WTC11 (cell line): ENCODE results near the gene KIAA1671. TPM values are rescaled to one million over a fixed set of nuclear protein-coding genes. Genes with fewer than 3 reads are reported as not detected.

Experiments
- ATAC-seq: fragments of 200-7000 bp; cut with Tn5 transposase; 2 replicates; pipeline ENCODE4 v1.10.0; 2021; ENCODE audit warnings: mild to moderate bottlenecking, moderate library complexity
- CTCF ChIA-PET: fragments of 300-600 bp; sonication (Branson Sonifier 250); formaldehyde crosslinking; loops from one replicate; lab custom pipeline; 2021; ENCODE audit warnings: antibody characterized with exemption; lab: Charles Lee
- POLR2A ChIA-PET: fragments of 350-600 bp; sonication (Branson Sonifier 250); formaldehyde crosslinking; loops from one replicate; lab custom pipeline; 2021; ENCODE audit warnings: antibody characterized with exemption; lab: Charles Lee
- DNase-seq: peaks from one replicate; pipeline ENCODE4 v3.0.0; 2021; ENCODE audit warnings: low spot score
- H3K27ac Mint-ChIP-seq: 2 replicates; pipeline ENCODE4 v1.8.0; 2021; ENCODE audit warnings: mixed read lengths
- H3K27me3 Mint-ChIP-seq: 2 replicates; pipeline ENCODE4 v1.8.0; 2021; ENCODE audit warnings: low read depth, mild to moderate bottlenecking, moderate library complexity, mixed read lengths
- H3K36me3 Mint-ChIP-seq: 2 replicates; pipeline ENCODE4 v1.8.0; 2021; ENCODE audit warnings: mixed read lengths
- H3K4me1 Mint-ChIP-seq: 2 replicates; pipeline ENCODE4 v1.8.0; 2022; ENCODE audit warnings: mixed read lengths
- H3K4me3 Mint-ChIP-seq: 2 replicates; pipeline ENCODE4 v1.8.0; 2021; ENCODE audit warnings: mild to moderate bottlenecking, moderate library complexity, mixed read lengths
- H3K9me3 Mint-ChIP-seq: 2 replicates; pipeline ENCODE4 v1.8.0; 2021; ENCODE audit warnings: mixed read lengths
- AFF4 ChIP-seq: sonication (generic); formaldehyde crosslinking; IDR thresholded peaks from 2 replicates; pipeline ENCODE4 v1.8.1; 2023; ENCODE audit warnings: mild to moderate bottlenecking, missing genetic modification reagents, borderline replicate concordance
- CREB1 ChIP-seq: sonication (generic); formaldehyde crosslinking; IDR thresholded peaks from 2 replicates; pipeline ENCODE4 v1.8.0; 2023; ENCODE audit warnings: mild to moderate bottlenecking, missing genetic modification reagents
- CREM ChIP-seq: sonication (generic); formaldehyde crosslinking; IDR thresholded peaks from 2 replicates; pipeline ENCODE4 v1.8.1; 2022; ENCODE audit warnings: mild to moderate bottlenecking, missing genetic modification reagents, moderate library complexity
- FOXJ3 ChIP-seq: sonication (generic); formaldehyde crosslinking; IDR thresholded peaks from 2 replicates; pipeline ENCODE4 v1.9.0; 2021; ENCODE audit warnings: missing genetic modification reagents, mild to moderate bottlenecking, borderline replicate concordance
- FOXK1 ChIP-seq: sonication (generic); formaldehyde crosslinking; IDR thresholded peaks from 2 replicates; pipeline ENCODE4 v1.8.0; 2022; ENCODE audit warnings: mild to moderate bottlenecking, moderate library complexity, missing genetic modification reagents
- FOXP4 ChIP-seq: sonication (generic); formaldehyde crosslinking; IDR thresholded peaks from 2 replicates; pipeline ENCODE4 v1.8.0; 2022; ENCODE audit warnings: mild to moderate bottlenecking, missing genetic modification reagents
- HMGA2 ChIP-seq: fragments of 250-450 bp; sonication (Bioruptor Pico); IDR thresholded peaks from 2 replicates; pipeline ENCODE4 v1.4.0; 2021; ENCODE audit warnings: mild to moderate bottlenecking, moderate library complexity
- IRF2 ChIP-seq: sonication (generic); formaldehyde crosslinking; IDR thresholded peaks from 2 replicates; pipeline ENCODE4 v1.8.0; 2022; ENCODE audit warnings: low read depth, missing genetic modification reagents, borderline replicate concordance
- KAT7 ChIP-seq: sonication (generic); formaldehyde crosslinking; IDR thresholded peaks from 2 replicates; pipeline ENCODE4 v1.8.1; 2023; ENCODE audit warnings: missing genetic modification reagents, mild to moderate bottlenecking, borderline replicate concordance
- MAX ChIP-seq: sonication (generic); formaldehyde crosslinking; IDR thresholded peaks from 2 replicates; pipeline ENCODE4 v1.8.0; 2022; ENCODE audit warnings: mild to moderate bottlenecking, missing genetic modification reagents
- MYBL2 ChIP-seq: sonication (generic); formaldehyde crosslinking; IDR thresholded peaks from 2 replicates; pipeline ENCODE4 v1.8.1; 2023; ENCODE audit warnings: mild to moderate bottlenecking, moderate library complexity, missing genetic modification reagents
- RORB ChIP-seq: fragments of 250-450 bp; sonication (Bioruptor Pico); IDR thresholded peaks from 2 replicates; pipeline ENCODE4 v1.9.0; 2021; ENCODE audit warnings: mild to moderate bottlenecking
- TCF7 ChIP-seq: sonication (generic); formaldehyde crosslinking; IDR thresholded peaks from 2 replicates; pipeline ENCODE4 v1.8.0; 2022; ENCODE audit warnings: mild to moderate bottlenecking, low read depth, missing genetic modification reagents, moderate library complexity
- TEAD1 ChIP-seq: sonication (generic); formaldehyde crosslinking; IDR thresholded peaks from 2 replicates; pipeline ENCODE4 v1.8.0; 2022; ENCODE audit warnings: mild to moderate bottlenecking, missing genetic modification reagents
- TP53 ChIP-seq: sonication (generic); formaldehyde crosslinking; IDR thresholded peaks from 2 replicates; pipeline ENCODE4 v1.8.1; 2023; ENCODE audit warnings: mild to moderate bottlenecking, missing genetic modification reagents
- ZNF416 ChIP-seq: fragments of 250-450 bp; sonication (Bioruptor Pico); IDR thresholded peaks from 2 replicates; pipeline ENCODE4 v1.9.0; 2021; ENCODE audit warnings: mild to moderate bottlenecking, inconsistent platforms
- ZNF423 ChIP-seq: fragments of 250-450 bp; sonication (Bioruptor Pico); IDR thresholded peaks from 2 replicates; pipeline ENCODE4 v2.1.2; 2022; ENCODE audit warnings: mild to moderate bottlenecking, moderate library complexity
- ZNF425 ChIP-seq: fragments of 250-450 bp; sonication (Bioruptor Pico); conservative IDR thresholded peaks from 2 replicates; pipeline ENCODE4 v1.9.0; 2021; ENCODE audit warnings: mild to moderate bottlenecking
- total RNA-seq: library from RNA; stranded (reverse); gene quantifications from 3 replicates; pipeline ENCODE4 v1.2.3, GENCODE V29; 2021
- TF ChIP-seq, protein P1 (sequence below): sonication (generic); formaldehyde crosslinking; IDR thresholded peaks from 2 replicates; pipeline ENCODE4 v1.8.1; 2022; ENCODE audit warnings: low read depth, mild to moderate bottlenecking, moderate library complexity, missing genetic modification reagents, borderline replicate concordance

Gene KIAA1671
- total RNA-seq, 1 experiment from 2014 or later, result 26.0 TPM

- CTCF ChIA-PET, result interaction anchor here (1.0 to 2.3 kb wide), 5 partner anchors 10 to 110 kb away, joined by 3 to 11 read pairs (median 3); no protein-coding TSS in a partner anchor
- no peak overlapping the region for H3K27ac Mint-ChIP-seq
- no peaks in the 10 kb centered on the region for H3K36me3 Mint-ChIP-seq
- ATAC-seq, result no peak
- H3K9me3 Mint-ChIP-seq, result no peaks in the 10 kb centered on the region
- TF ChIP-seq AFF4 (CRISPR knock-in tag), result no peak
- no peak for TF ChIP-seq TP53 (CRISPR knock-in tag)
- TF ChIP-seq, protein P1, sequence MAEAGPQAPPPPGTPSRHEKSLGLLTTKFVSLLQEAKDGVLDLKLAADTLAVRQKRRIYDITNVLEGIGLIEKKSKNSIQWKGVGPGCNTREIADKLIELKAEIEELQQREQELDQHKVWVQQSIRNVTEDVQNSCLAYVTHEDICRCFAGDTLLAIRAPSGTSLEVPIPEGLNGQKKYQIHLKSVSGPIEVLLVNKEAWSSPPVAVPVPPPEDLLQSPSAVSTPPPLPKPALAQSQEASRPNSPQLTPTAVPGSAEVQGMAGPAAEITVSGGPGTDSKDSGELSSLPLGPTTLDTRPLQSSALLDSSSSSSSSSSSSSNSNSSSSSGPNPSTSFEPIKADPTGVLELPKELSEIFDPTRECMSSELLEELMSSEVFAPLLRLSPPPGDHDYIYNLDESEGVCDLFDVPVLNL (CRISPR knock-in tag), result no peak
- no peak for TF ChIP-seq IRF2
- no peak for TF ChIP-seq MAX (CRISPR knock-in tag)
- TF ChIP-seq CREB1, result no peak
- no peak for TF ChIP-seq ZNF423
- TF ChIP-seq FOXJ3 (CRISPR knock-in tag), result no peak
- no peak for TF ChIP-seq FOXK1 (CRISPR knock-in tag)
- TF ChIP-seq HMGA2, result no peak
- TF ChIP-seq KAT7 (CRISPR knock-in tag), result no peak
- TF ChIP-seq CREM (CRISPR knock-in tag), result no peak
- no peak for TF ChIP-seq FOXP4 (CRISPR knock-in tag)
- no peak for TF ChIP-seq MYBL2
- TF ChIP-seq TCF7 (CRISPR knock-in tag), result no peak
- no peak for TF ChIP-seq ZNF425 (CRISPR knock-in tag)
- TF ChIP-seq TEAD1 (CRISPR knock-in tag), result no peak
- TF ChIP-seq RORB (CRISPR knock-in tag), result no peak
- no peak for TF ChIP-seq ZNF416 (CRISPR knock-in tag)
- TF ChIP-seq, all 79 proteins: peak for 0
- no peaks in the 10 kb centered on the region for H3K27me3 Mint-ChIP-seq
- POLR2A ChIA-PET, result no interaction called here
- no peak for DNase-seq
- H3K4me1 Mint-ChIP-seq, result 0 out of 2 replicates have a peak, but pooled peaks cover 3% of the 10 kb centered on the region
- no peak overlapping the region for H3K4me3 Mint-ChIP-seq
Observed at GRCh38 chr22:25167082-25167481, 214.6 kb downstream of the KIAA1671 start.
